GM12878 (cell line): ENCODE measurements around the gene HMGN4. TPM values are rescaled to one million over a fixed set of nuclear protein-coding genes. Genes with fewer than 3 reads are reported as not detected.
"Not testable (repeated sequence)": the region's sequence is repeated elsewhere in the genome, so short reads cannot be mapped to it uniquely, and the experiment has no call there.

Experiments used
- ATAC-seq: fragments of 200-7000 bp; cut with Tn5 transposase; 3 replicates; pipeline ENCODE4 v1.9.1; 2020; ENCODE audit warnings: mild to moderate bottlenecking, moderate library complexity
- BruUV-seq: library from RNA; stranded (reverse); fragments of 400-500 nt; replicated peaks from 2 replicates; lab custom pipeline; 2021; lab: Mats Ljungman, UMichigan
- CTCF ChIA-PET: fragments of 300-600 bp; sonication (Branson Sonifier 250); formaldehyde crosslinking; extraction: SDS; loops from one replicate; lab custom pipeline; 2021; ENCODE audit warnings: inconsistent platforms; lab: Yijun Ruan, JAX
- POLR2A ChIA-PET: fragments of 350-600 bp; formaldehyde crosslinking; extraction: SDS; loops from one replicate; lab custom pipeline; 2021; ENCODE audit warnings: inconsistent platforms; lab: Charles Lee
- RAD21 ChIA-PET: fragments of 300-600 bp; sonication (Branson Sonifier 250); formaldehyde crosslinking; loops from one replicate; lab custom pipeline; 2023; ENCODE audit warnings: antibody characterized with exemption; ENCODE audit not compliant: unreplicated experiment; lab: Charles Lee
- SMC1A ChIA-PET: fragments of 300-600 bp; sonication (Branson Sonifier 250); formaldehyde crosslinking; loops from one replicate; lab custom pipeline; 2023; ENCODE audit not compliant: unreplicated experiment, uncharacterized antibody; lab: Charles Lee
- DNase-seq: peaks from one replicate; pipeline ENCODE4 v3.0.0-alpha.2; 2011; ENCODE audit warnings: low read depth, low spot score
- FAIRE-seq: peaks from 3 replicates; lab custom pipeline; 2011; peaks lifted over from hg19 to GRCh38; lab: Jason Lieb, UNC
- H2AFZ ChIP-seq: 2 replicates; pipeline ENCODE4 v1.6.0; 2011; ENCODE audit warnings: low read depth, low read length, control low read depth; ENCODE audit not compliant: control insufficient read depth
- H3K27ac ChIP-seq: 2 replicates; pipeline ENCODE4 v1.5.1; 2011; ENCODE audit warnings: control low read depth; ENCODE audit not compliant: control insufficient read depth, insufficient read depth
- H3K27me3 ChIP-seq, 2 experiments: replicated peaks in 1 of 2; 2 replicates each; pipeline versions ENCODE4 v1.6.0 to v1.6.1; 2011; ENCODE audit warnings: low read length in 1 of 2; ENCODE audit not compliant: control insufficient read depth in 2 of 2, insufficient read depth in 2 of 2
- H3K36me3 ChIP-seq, 2 experiments: 2 replicates each; pipeline ENCODE4 v1.5.1; 2011; ENCODE audit warnings: low read length in 1 of 2; ENCODE audit not compliant: control insufficient read depth in 2 of 2, insufficient read depth in 2 of 2
- H3K4me1 ChIP-seq: 2 replicates; pipeline ENCODE4 v1.6.1; 2011; ENCODE audit warnings: mild to moderate bottlenecking, low read length, moderate library complexity, mixed read lengths; ENCODE audit not compliant: control insufficient read depth, insufficient read depth
- H3K4me2 ChIP-seq: 2 replicates; pipeline ENCODE4 v1.6.0; 2011; ENCODE audit warnings: control low read depth; ENCODE audit not compliant: control insufficient read depth, insufficient read depth
- H3K4me3 ChIP-seq: fragments of 200-600 bp; sonication (generic); 2 replicates; pipeline ENCODE4 v1.5.1; 2016
- H3K79me2 ChIP-seq: 2 replicates; pipeline ENCODE4 v1.6.0; 2011; ENCODE audit warnings: low read length; ENCODE audit not compliant: control insufficient read depth, insufficient read depth
- H3K9ac ChIP-seq: 2 replicates; pipeline ENCODE4 v1.8.0; 2011; ENCODE audit warnings: low read length, control low read depth, mixed read lengths; ENCODE audit not compliant: control insufficient read depth, insufficient read depth
- H3K9me3 ChIP-seq: replicated peaks from 3 replicates; pipeline ENCODE4 v1.5.1; 2011; ENCODE audit warnings: mild to moderate bottlenecking, low read length; ENCODE audit not compliant: control insufficient read depth, insufficient read depth
- H4K20me1 ChIP-seq: 2 replicates; pipeline ENCODE4 v1.6.0; 2011; ENCODE audit not compliant: control insufficient read depth, insufficient read depth
- MLLT1 ChIP-seq: fragments of 450-650 bp; IDR thresholded peaks from 2 replicates; pipeline ENCODE4 v1.6.1; 2016; ENCODE audit warnings: mild to moderate bottlenecking
- WGBS: methylation state at CpG from one replicate; pipeline ENCODE4 v1.1.6; 2016; ENCODE audit warnings: low lambda C conversion rate; ENCODE audit not compliant: insufficient replicate concordance, insufficient coverage; ENCODE audit errors: missing lambda C conversion rate; 5-methylcytosine and 5-hydroxymethylcytosine counted together
- in situ Hi-C: fragments of 300-500 bp; cut with MboI; formaldehyde crosslinking; loops from 9 replicates; pipeline ENCODE4 v1.14.3; 2018; ENCODE audit warnings: mixed read lengths
- intact Hi-C: fragments of 100-400 bp; cut with micrococcal nuclease; formaldehyde crosslinking; loops from one replicate; pipeline ENCODE4 v1.14.2; 2022; ENCODE audit not compliant: unreplicated experiment
- polyA plus RNA-seq, 11 experiments: library from polyadenylated mRNA; depleted of rRNA in 4 of 11; unstranded in 6 of 11; stranded (reverse) in 5 of 11; fragments of >200 nt; fragmentation: Nextera tagmentation in 4 of 11; fragmentation: Illumina TruSeq in 1 of 11; extraction: Ambion mirVana in 4 of 11; extraction: Trizol in 1 of 11; gene quantifications; 1 replicate in 1 of 11; 2 replicates in 10 of 11; pipeline versions ENCODE4 v1.2.1 to v1.2.3, GENCODE V29; 2011 to 2016; ENCODE audit warnings: inconsistent platforms in 2 of 11, missing spikeins in 2 of 11, low read depth in 1 of 11
- total RNA-seq, 4 experiments: library from RNA; depleted of rRNA in 3 of 4; stranded (reverse); fragments of >200 nt in 3 of 4; fragmentation: Illumina TruSeq in 1 of 4; extraction: Trizol in 1 of 4; gene quantifications; 2 replicates each; pipeline versions ENCODE4 v1.2.1 to v1.2.3, GENCODE V29; 2013 to 2021

The HMGN4 gene
- total and polyA plus RNA-seq, 10 of the 15 experiments (the other 5 are each of a cell fraction or from before 2014, with no cell fraction given), result 26.7 to 99.1 (median 76.7) TPM

- H3K79me2 ChIP-seq, H3K27me3 ChIP-seq, H3K4me1 ChIP-seq, H4K20me1 ChIP-seq, H3K9me3 ChIP-seq, H3K36me3 ChIP-seq, BruUV-seq, ATAC-seq, DNase-seq, intact Hi-C loops, FAIRE-seq, in situ Hi-C loops: not testable (repeated sequence)
- H3K27ac ChIP-seq, result peak overlapping the region; percentile 88
- H3K4me2 ChIP-seq, result peak overlapping the region; percentile 87
- ChIA-PET POLR2A (interaction anchor here (0.7 to 4.7 kb wide), 4 partner anchors 16 to 48 kb away, joined by 3 to 16 read pairs (median 4); partner anchors contain the start of gene HMGN4), SMC1A (interaction anchor here (0.7 to 2.4 kb wide), 8 partner anchors 10 to 49 kb away, joined by 3 to 14 read pairs (median 4); no protein-coding TSS in a partner anchor), CTCF (interaction anchor here (0.5 to 2.0 kb wide), 5 partner anchors 10 to 256 kb away, joined by 3 to 5 read pairs (median 4); no protein-coding TSS in a partner anchor), RAD21 (interaction anchor here (0.9 to 1.9 kb wide), 8 partner anchors 11 to 193 kb away, joined by 3 to 9 read pairs (median 4); partner anchors contain the start of gene HMGN4)
- peak; percentile 79; the same call in 1 of the 2 replicates for TF ChIP-seq MLLT1
- under 1% methylated on average over 11 of the region's 11 CpGs for WGBS
- peak overlapping the region; percentile 79 for H3K9ac ChIP-seq
- peak overlapping the region; percentile 85 for H2AFZ ChIP-seq
- H3K4me3 ChIP-seq, result peak overlapping the region; percentile 57
Measured at GRCh38 chr6:26522486-26523228, 15.5 kb upstream of the HMGN4 start.

GRCh38 chr6:26524314-26524713, 13.9 kb upstream of the HMGN4 start:
- H3K27me3 ChIP-seq, FAIRE-seq, H4K20me1 ChIP-seq, BruUV-seq, RAD21 ChIA-PET, H3K4me3 ChIP-seq, ATAC-seq, H3K4me1 ChIP-seq, H2AFZ ChIP-seq, intact Hi-C loops, H3K27ac ChIP-seq, DNase-seq, H3K9me3 ChIP-seq, H3K9ac ChIP-seq, in situ Hi-C loops, H3K36me3 ChIP-seq, H3K79me2 ChIP-seq: not testable (repeated sequence)
- POLR2A ChIA-PET, result interaction anchor here (1.0 kb wide), 1 partner anchor 8 kb away, joined by 4 read pairs; no protein-coding TSS in a partner anchor
- peak overlapping the region; percentile 3; the same call in 1 of the 2 replicates for H3K4me2 ChIP-seq
- CTCF ChIA-PET, result interaction anchor here (0.8 to 1.1 kb wide), 3 partner anchors 9 to 45 kb away, joined by 3 read pairs; no protein-coding TSS in a partner anchor
- SMC1A ChIA-PET, result interaction anchor here (0.7 to 1.7 kb wide), 7 partner anchors 8 to 255 kb away, joined by 3 to 11 read pairs (median 3); no protein-coding TSS in a partner anchor
- WGBS, result 90% methylated on average over 2 of the region's 2 CpGs
